HEK293 (cell line): ENCODE results near the gene TIGD1.

Experiments
- CTCF ChIA-PET: fragments of 350-600 bp; formaldehyde crosslinking; extraction: SDS; loops from one replicate; lab custom pipeline; 2021; ENCODE audit warnings: antibody characterized with exemption; lab: Yijun Ruan, JAX
- POLR2A ChIA-PET: fragments of 300-600 bp; formaldehyde crosslinking; extraction: SDS; loops from one replicate; lab custom pipeline; 2020; ENCODE audit warnings: antibody characterized with exemption, inconsistent platforms; lab: Yijun Ruan, JAX
- H3K27ac ChIP-seq: fragments of 200-500 bp; sonication (Bioruptor generic); 2 replicates; pipeline ENCODE4 v1.5.1; 2014; ENCODE audit warnings: low read depth, low read length, control low read depth, inconsistent platforms; ENCODE audit errors: extremely low read depth
- H3K36me3 ChIP-seq, 2 experiments: fragments of 200-500 bp in 1 of 2; sonication (Bioruptor generic) in 1 of 2; 1 replicate in 1 of 2; 2 replicates in 1 of 2; pipeline ENCODE4 v1.5.1; 2014 to 2017; ENCODE audit warnings: inconsistent platforms in 2 of 2, low read length in 2 of 2; ENCODE audit not compliant: control insufficient read depth in 2 of 2, insufficient read depth in 1 of 2
- H3K4me1 ChIP-seq: fragments of 200-500 bp; sonication (Bioruptor generic); 2 replicates; pipeline ENCODE4 v1.5.1; 2014; ENCODE audit warnings: mild to moderate bottlenecking, low read length, inconsistent platforms; ENCODE audit not compliant: control insufficient read depth, insufficient read depth
- H3K4me3 ChIP-seq: 2 replicates; pipeline ENCODE4 v1.5.1; 2011; ENCODE audit warnings: low read depth, mild to moderate bottlenecking, control low read depth, low read length, moderate library complexity
- H3K9me3 ChIP-seq: fragments of 200-500 bp; sonication (Bioruptor generic); 2 replicates; pipeline ENCODE4 v1.5.1; 2014; ENCODE audit warnings: low read depth, low read length, inconsistent platforms; ENCODE audit not compliant: control insufficient read depth, insufficient read depth
- HIC1 ChIP-seq: fragments of 450-650 bp; formaldehyde crosslinking; IDR thresholded peaks from 2 replicates; pipeline ENCODE4 v1.5.1; 2016; ENCODE audit warnings: missing biosample characterization, missing genetic modification characterization
- HOXC10 ChIP-seq: sonication (generic); formaldehyde crosslinking; IDR thresholded peaks from 2 replicates; pipeline ENCODE4 v1.8.1; 2023; ENCODE audit warnings: mild to moderate bottlenecking, missing genetic modification reagents
- IKZF3 ChIP-seq: fragments of 450-650 bp; IDR thresholded peaks from 2 replicates; pipeline ENCODE4 v1.5.0; 2018; ENCODE audit warnings: missing biosample characterization, mild to moderate bottlenecking, missing genetic modification characterization, moderate library complexity
- KLF17 ChIP-seq: fragments of 450-650 bp; formaldehyde crosslinking; IDR thresholded peaks from 2 replicates; pipeline ENCODE4 v1.5.1; 2016; ENCODE audit warnings: missing biosample characterization, missing genetic modification characterization
- MYNN ChIP-seq: fragments of 450-650 bp; formaldehyde crosslinking; IDR thresholded peaks from 2 replicates; pipeline ENCODE4 v1.5.1; 2016; ENCODE audit warnings: missing biosample characterization, missing genetic modification characterization, borderline replicate concordance
- OSR2 ChIP-seq: fragments of 450-650 bp; formaldehyde crosslinking; IDR thresholded peaks from 2 replicates; pipeline ENCODE4 v1.5.1; 2016; ENCODE audit warnings: missing biosample characterization, missing genetic modification characterization
- SP7 ChIP-seq: fragments of 450-650 bp; formaldehyde crosslinking; IDR thresholded peaks from 2 replicates; pipeline ENCODE4 v1.5.1; 2016; ENCODE audit warnings: missing biosample characterization, missing genetic modification characterization
- ZBTB21 ChIP-seq: fragments of 450-650 bp; formaldehyde crosslinking; IDR thresholded peaks from 2 replicates; pipeline ENCODE4 v1.5.1; 2017; ENCODE audit warnings: missing biosample characterization, missing genetic modification characterization
- ZBTB26 ChIP-seq: fragments of 450-650 bp; formaldehyde crosslinking; optimal IDR thresholded peaks from 2 replicates; pipeline ENCODE3; 2016; ENCODE audit warnings: missing biosample characterization, mild to moderate bottlenecking, missing genetic modification characterization
- ZFP41 ChIP-seq: fragments of 450-650 bp; formaldehyde crosslinking; IDR thresholded peaks from 2 replicates; pipeline ENCODE4 v1.5.1; 2016; ENCODE audit warnings: missing biosample characterization, missing genetic modification characterization, borderline replicate concordance
- ZNF10 ChIP-seq: fragments of 450-650 bp; formaldehyde crosslinking; IDR thresholded peaks from 2 replicates; pipeline ENCODE4 v1.5.1; 2017; ENCODE audit warnings: missing biosample characterization, missing genetic modification characterization
- ZNF138 ChIP-seq: fragments of 450-650 bp; formaldehyde crosslinking; IDR thresholded peaks from 2 replicates; pipeline ENCODE4 v1.5.1; 2016; ENCODE audit warnings: missing biosample characterization, missing genetic modification characterization, borderline replicate concordance
- ZNF174 ChIP-seq: fragments of 450-650 bp; formaldehyde crosslinking; IDR thresholded peaks from 2 replicates; pipeline ENCODE4 v1.5.0; 2017; ENCODE audit warnings: missing biosample characterization, mild to moderate bottlenecking, missing genetic modification characterization
- ZNF335 ChIP-seq: fragments of 450-650 bp; formaldehyde crosslinking; conservative IDR thresholded peaks from 2 replicates; pipeline ENCODE4 v1.5.1; 2016; ENCODE audit warnings: missing biosample characterization, missing genetic modification characterization
- ZNF354C ChIP-seq: fragments of 450-650 bp; formaldehyde crosslinking; IDR thresholded peaks from 2 replicates; pipeline ENCODE4 v1.5.1; 2016; ENCODE audit warnings: missing biosample characterization, missing genetic modification characterization, low read depth, borderline replicate concordance
- ZNF366 ChIP-seq: fragments of 450-650 bp; formaldehyde crosslinking; conservative IDR thresholded peaks from 2 replicates; pipeline ENCODE4 v1.5.1; 2016; ENCODE audit warnings: missing biosample characterization, missing genetic modification characterization
- ZNF488 ChIP-seq: fragments of 450-650 bp; formaldehyde crosslinking; IDR thresholded peaks from 2 replicates; pipeline ENCODE4 v1.5.1; 2016; ENCODE audit warnings: missing biosample characterization, missing genetic modification characterization
- ZNF521 ChIP-seq: fragments of 450-650 bp; formaldehyde crosslinking; IDR thresholded peaks from 2 replicates; pipeline ENCODE4 v1.5.1; 2017; ENCODE audit warnings: missing biosample characterization, mild to moderate bottlenecking, missing genetic modification characterization
- ZNF544 ChIP-seq: fragments of 450-650 bp; formaldehyde crosslinking; IDR thresholded peaks from 2 replicates; pipeline ENCODE4 v1.5.0; 2017; ENCODE audit warnings: missing biosample characterization, missing genetic modification characterization
- ZNF548 ChIP-seq: fragments of 450-650 bp; formaldehyde crosslinking; IDR thresholded peaks from 2 replicates; pipeline ENCODE4 v1.5.1; 2016; ENCODE audit warnings: missing biosample characterization, missing genetic modification characterization
- ZNF558 ChIP-seq: fragments of 450-650 bp; formaldehyde crosslinking; IDR thresholded peaks from 2 replicates; pipeline ENCODE4 v1.5.1; 2016; ENCODE audit warnings: missing biosample characterization, missing genetic modification characterization
- ZNF670 ChIP-seq: fragments of 450-650 bp; formaldehyde crosslinking; IDR thresholded peaks from 2 replicates; pipeline ENCODE4 v1.5.1; 2016; ENCODE audit warnings: missing biosample characterization, missing genetic modification characterization, low read depth
- ZNF677 ChIP-seq: fragments of 450-650 bp; IDR thresholded peaks from 2 replicates; pipeline ENCODE4 v1.5.0; 2018; ENCODE audit warnings: missing biosample characterization, mild to moderate bottlenecking, missing genetic modification characterization, moderate library complexity
- ZSCAN30 ChIP-seq: fragments of 450-650 bp; IDR thresholded peaks from 2 replicates; pipeline ENCODE4 v1.5.1; 2018; ENCODE audit warnings: missing biosample characterization, mild to moderate bottlenecking, missing genetic modification characterization, moderate library complexity

TIGD1 gene

GRCh38 chr2:232586943-232587505 is 36.7 kb upstream of the TIGD1 start:
- no peaks in the 10 kb centered on the region for H3K4me1 ChIP-seq
- no peaks in the 10 kb centered on the region for H3K9me3 ChIP-seq
- peaks cover 0 to 21% of the 10 kb centered on the region in 2 experiments; a peak in 1 of 3 replicates for H3K36me3 ChIP-seq
- ChIA-PET CTCF (interaction anchor here (1.3 kb wide), 1 partner anchor 442 kb away, joined by 4 read pairs; no protein-coding TSS in a partner anchor), POLR2A (interaction anchor here (1.7 kb wide), 1 partner anchor 37 kb away, joined by 4 read pairs; the partner anchor contains the start of genes EIF4E2 and TIGD1)
- no peak overlapping the region for H3K27ac ChIP-seq
- no peak overlapping the region for H3K4me3 ChIP-seq
- TF ChIP-seq ZNF354C (tag by site-specific recombination) (no peak), ZNF138 (tag by site-specific recombination) (no peak), ZNF521 (tag by site-specific recombination) (no peak), KLF17 (tag by site-specific recombination) (no peak), IKZF3 (no peak), ZNF10 (tag by site-specific recombination) (no peak), MYNN (tag by site-specific recombination) (no peak), ZNF670 (tag by site-specific recombination) (no peak), ZNF548 (tag by site-specific recombination) (no peak)

GRCh38 chr2:232584238-232584637 is 33.9 kb upstream of the TIGD1 start:
- Histone ChIP-seq H3K4me3 (no peak overlapping the region), H3K36me3 (peaks cover 5 to 37% of the 10 kb centered on the region in 2 experiments; a peak in 2 of 3 replicates), H3K27ac (no peak overlapping the region), H3K9me3 (no peaks in the 10 kb centered on the region), H3K4me1 (no peaks in the 10 kb centered on the region)
- POLR2A ChIA-PET = no interaction called here
- CTCF ChIA-PET = no interaction called here
- TF ChIP-seq HOXC10 (CRISPR knock-in tag) (no peak), ZNF677 (no peak)

GRCh38 chr2:232581725-232582124 is 31.4 kb upstream of the TIGD1 start:
- Histone ChIP-seq H3K36me3 (peaks cover 5 to 54% of the 10 kb centered on the region in 2 experiments; a peak in 2 of 3 replicates), H3K4me3 (no peak overlapping the region), H3K9me3 (no peaks in the 10 kb centered on the region), H3K4me1 (no peaks in the 10 kb centered on the region), H3K27ac (no peak overlapping the region)
- TF ChIP-seq SP7 (no peak), ZNF366 (no peak), ZFP41 (tag by site-specific recombination) (no peak), ZBTB26 (no peak), ZSCAN30 (no peak), HIC1 (tag by site-specific recombination) (no peak), ZBTB21 (tag by site-specific recombination) (no peak), ZNF174 (tag by site-specific recombination) (no peak), OSR2 (tag by site-specific recombination) (no peak), ZNF558 (tag by site-specific recombination) (no peak), ZNF544 (no peak), ZNF335 (tag by site-specific recombination) (no peak), ZNF488 (tag by site-specific recombination) (no peak)
- CTCF ChIA-PET = interaction anchor here (0.9 to 1.2 kb wide), 2 partner anchors 10 to 19 kb away, joined by 3 to 8 read pairs; no protein-coding TSS in a partner anchor
- POLR2A ChIA-PET = no interaction called here
